Mesodermal cell (in vitro differentiated cells): Measurements from ENCODE around the gene GPR158.

ENCODE experiments used
- H3K27ac ChIP-seq: 2 replicates; pipeline ENCODE4 v1.7.0; 2013; ENCODE audit warnings: mild to moderate bottlenecking, low read depth, low read length, moderate library complexity; ENCODE audit not compliant: severe bottlenecking
- H3K36me3 ChIP-seq: 2 replicates; pipeline ENCODE4 v1.7.1; 2013; ENCODE audit warnings: mild to moderate bottlenecking, low read length, moderate library complexity; ENCODE audit not compliant: control insufficient read depth, insufficient read depth
- H3K4me1 ChIP-seq: one replicate; pipeline ENCODE4 v1.7.1; 2013; ENCODE audit warnings: mild to moderate bottlenecking, low read length; ENCODE audit not compliant: insufficient read depth, control insufficient read depth, poor library complexity, severe bottlenecking
- H3K4me3 ChIP-seq: 2 replicates; pipeline ENCODE4 v1.7.0; 2013; ENCODE audit warnings: low read length, control low read depth, mild to moderate bottlenecking; ENCODE audit not compliant: insufficient read depth, poor library complexity, severe bottlenecking; ENCODE audit errors: extremely low read depth
- H3K9me3 ChIP-seq: 2 replicates; pipeline ENCODE4 v1.7.1; 2013; ENCODE audit warnings: mild to moderate bottlenecking, low read length, moderate library complexity; ENCODE audit not compliant: control insufficient read depth
- WGBS, 2 experiments: methylation state at CpG; one replicate each; pipeline ENCODE4 v1.1.5; 2013; ENCODE audit warnings: missing lambda C conversion rate in 2 of 2; ENCODE audit not compliant: insufficient coverage in 2 of 2; 5-methylcytosine and 5-hydroxymethylcytosine counted together

Gene GPR158

GRCh38 chr10:25398680-25399079, 223.9 kb downstream of the GPR158 start:
- no peaks in the 10 kb centered on the region for H3K36me3 ChIP-seq
- WGBS, 2 experiments, result 75 to 86% methylated on average over 2 of the region's 3 CpGs
- H3K27ac ChIP-seq, result no peak overlapping the region
- H3K4me3 ChIP-seq, result no peak overlapping the region
- H3K4me1 ChIP-seq, result no peaks in the 10 kb centered on the region
- no peaks in the 10 kb centered on the region for H3K9me3 ChIP-seq

GRCh38 chr10:25405871-25406270, 231.1 kb downstream of the GPR158 start:
- H3K9me3 ChIP-seq, result no peaks in the 10 kb centered on the region
- H3K4me3 ChIP-seq, result no peak overlapping the region
- no peak overlapping the region for H3K27ac ChIP-seq
- 83 to 88% methylated on average over 1 of the region's 1 CpG for WGBS, 2 experiments
- H3K36me3 ChIP-seq, result no peaks in the 10 kb centered on the region
- no peaks in the 10 kb centered on the region for H3K4me1 ChIP-seq

- Histone ChIP-seq H3K4me3 (no peak overlapping the region), H3K27ac (no peak overlapping the region), H3K36me3 (no peaks in the 10 kb centered on the region), H3K4me1 (no peaks in the 10 kb centered on the region), H3K9me3 (no peaks in the 10 kb centered on the region)
- 83% methylated on average over 1 of the region's 2 CpGs; no CpG with 5 or more reads in 1 of the 2 experiments for WGBS, 2 experiments
Observed at GRCh38 chr10:25417611-25418010, 242.8 kb downstream of the GPR158 start.

- Histone ChIP-seq H3K4me3 (no peak overlapping the region), H3K4me1 (no peaks in the 10 kb centered on the region), H3K9me3 (no peaks in the 10 kb centered on the region), H3K36me3 (no peaks in the 10 kb centered on the region), H3K27ac (no peak overlapping the region)
- WGBS, 2 experiments, result no CpG with 5 or more reads among the region's 2 CpGs
Observed at GRCh38 chr10:25425776-25426175, 251.0 kb downstream of the GPR158 start.

- Histone ChIP-seq H3K4me3 (no peak overlapping the region), H3K36me3 (no peaks in the 10 kb centered on the region), H3K4me1 (no peaks in the 10 kb centered on the region), H3K27ac (no peak overlapping the region), H3K9me3 (no peaks in the 10 kb centered on the region)
- WGBS, 2 experiments, result 93 to 100% methylated on average over 2 of the region's 2 CpGs
Observed at GRCh38 chr10:25436431-25436830, 261.6 kb downstream of the GPR158 start.

- Histone ChIP-seq H3K4me1 (no peaks in the 10 kb centered on the region), H3K4me3 (no peak overlapping the region), H3K9me3 (no peaks in the 10 kb centered on the region), H3K27ac (no peak overlapping the region), H3K36me3 (no peaks in the 10 kb centered on the region)
- WGBS, 2 experiments, result 85 to 100% methylated on average over 1 of the region's 1 CpG
Observed at GRCh38 chr10:25441270-25441669, 266.5 kb downstream of the GPR158 start.

GRCh38 chr10:25444266-25444665, 269.5 kb downstream of the GPR158 start:
- H3K4me1 ChIP-seq, result no peaks in the 10 kb centered on the region
- H3K36me3 ChIP-seq, result no peaks in the 10 kb centered on the region
- no peak overlapping the region for H3K27ac ChIP-seq
- no peak overlapping the region for H3K4me3 ChIP-seq
- 66 to 73% methylated on average over 4 to 5 of the region's 6 CpGs for WGBS, 2 experiments
- no peaks in the 10 kb centered on the region for H3K9me3 ChIP-seq

- Histone ChIP-seq H3K9me3 (peaks cover 4% of the 10 kb centered on the region), H3K4me3 (no peak overlapping the region), H3K27ac (no peak overlapping the region), H3K36me3 (no peaks in the 10 kb centered on the region), H3K4me1 (no peaks in the 10 kb centered on the region)
- WGBS, 2 experiments, result no CpG with 5 or more reads among the region's 4 CpGs
Observed at GRCh38 chr10:25451401-25451800, 276.6 kb downstream of the GPR158 start.

GRCh38 chr10:25453619-25454018, 278.8 kb downstream of the GPR158 start:
- no CpG with 5 or more reads among the region's 1 CpG for WGBS, 2 experiments
- H3K9me3 ChIP-seq, result peaks cover 4% of the 10 kb centered on the region
- H3K4me3 ChIP-seq, result no peak overlapping the region
- H3K36me3 ChIP-seq, result no peaks in the 10 kb centered on the region
- H3K27ac ChIP-seq, result no peak overlapping the region
- peaks cover 6% of the 10 kb centered on the region for H3K4me1 ChIP-seq

- H3K27ac ChIP-seq, result no peak overlapping the region
Observed at GRCh38 chr10:25455980-25456567, 281.3 kb downstream of the GPR158 start.

GRCh38 chr10:25457552-25457951, 282.8 kb downstream of the GPR158 start:
- Histone ChIP-seq H3K27ac (no peak overlapping the region), H3K4me1 (peaks cover 6% of the 10 kb centered on the region), H3K36me3 (no peaks in the 10 kb centered on the region), H3K4me3 (no peak overlapping the region), H3K9me3 (peaks cover 4% of the 10 kb centered on the region)
- 85 to 93% methylated on average over 2 of the region's 2 CpGs for WGBS, 2 experiments

More at GRCh38 chr10:25455980-25456567, 281.3 kb downstream of the GPR158 start:
- Histone ChIP-seq H3K4me3 (no peak overlapping the region), H3K36me3 (no peaks in the 10 kb centered on the region), H3K9me3 (peaks cover 4% of the 10 kb centered on the region), H3K4me1 (peaks cover 6% of the 10 kb centered on the region)
- WGBS, 2 experiments, result 75 to 80% methylated on average over 1 of the region's 4 CpGs
